ENCODE measurements around the gene PRDM2. TPM values are rescaled to one million over a fixed set of nuclear protein-coding genes. Genes with fewer than 3 reads are reported as not detected.

Gene PRDM2
- total and polyA plus RNA-seq, 2 experiments from 2014 or later = 19.1 to 26.0 TPM

DNA sequence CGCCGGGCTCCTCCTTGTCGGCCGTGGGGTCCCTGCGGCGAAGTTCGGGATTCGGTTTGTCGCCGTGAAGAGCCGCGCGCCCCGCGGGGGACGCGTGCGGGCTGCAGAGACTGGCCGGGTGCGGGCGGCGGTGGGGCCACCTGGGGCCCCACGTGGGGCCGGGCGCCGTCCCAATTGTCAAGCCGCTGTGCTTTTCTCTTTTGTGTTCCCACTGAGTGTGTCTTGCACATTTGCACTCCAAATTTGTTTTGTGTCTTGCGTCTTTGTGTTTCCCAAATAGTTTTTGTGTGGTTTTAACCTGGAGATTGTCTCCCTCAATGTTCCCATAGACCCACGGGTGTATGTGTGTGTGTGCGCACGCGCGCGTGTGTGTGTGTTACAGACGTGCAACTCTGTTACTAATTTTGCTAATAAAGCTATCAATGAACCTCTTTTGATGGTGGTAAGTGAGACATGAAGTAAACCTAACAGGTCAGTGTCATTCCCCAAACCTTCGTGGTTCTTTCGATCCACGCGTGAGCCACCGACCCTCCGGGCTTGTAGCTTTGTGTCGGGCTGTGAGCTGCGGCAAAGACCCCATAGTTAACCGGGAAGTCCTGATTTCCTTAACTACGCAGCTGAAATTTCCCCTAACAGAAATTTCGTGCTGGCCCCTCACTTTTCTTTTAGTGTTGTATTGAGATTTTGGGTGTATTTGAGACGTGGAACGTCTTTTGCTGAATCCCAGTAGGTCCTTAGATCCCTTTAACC, 708 bp downstream of the PRDM2 start:
- peak overlapping the region; percentile 93 for H3K4me3 ChIP-seq
- TF ChIP-seq, protein P1, sequence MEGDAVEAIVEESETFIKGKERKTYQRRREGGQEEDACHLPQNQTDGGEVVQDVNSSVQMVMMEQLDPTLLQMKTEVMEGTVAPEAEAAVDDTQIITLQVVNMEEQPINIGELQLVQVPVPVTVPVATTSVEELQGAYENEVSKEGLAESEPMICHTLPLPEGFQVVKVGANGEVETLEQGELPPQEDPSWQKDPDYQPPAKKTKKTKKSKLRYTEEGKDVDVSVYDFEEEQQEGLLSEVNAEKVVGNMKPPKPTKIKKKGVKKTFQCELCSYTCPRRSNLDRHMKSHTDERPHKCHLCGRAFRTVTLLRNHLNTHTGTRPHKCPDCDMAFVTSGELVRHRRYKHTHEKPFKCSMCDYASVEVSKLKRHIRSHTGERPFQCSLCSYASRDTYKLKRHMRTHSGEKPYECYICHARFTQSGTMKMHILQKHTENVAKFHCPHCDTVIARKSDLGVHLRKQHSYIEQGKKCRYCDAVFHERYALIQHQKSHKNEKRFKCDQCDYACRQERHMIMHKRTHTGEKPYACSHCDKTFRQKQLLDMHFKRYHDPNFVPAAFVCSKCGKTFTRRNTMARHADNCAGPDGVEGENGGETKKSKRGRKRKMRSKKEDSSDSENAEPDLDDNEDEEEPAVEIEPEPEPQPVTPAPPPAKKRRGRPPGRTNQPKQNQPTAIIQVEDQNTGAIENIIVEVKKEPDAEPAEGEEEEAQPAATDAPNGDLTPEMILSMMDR (IDR thresholded peaks at IDR 0.05; ENCODE audit: low read depth, low read length) = no peak
- H3K36me3 ChIP-seq = no peaks in the 10 kb centered on the region
- H3K4me1 ChIP-seq (ENCODE audit: low read depth) = peaks cover 3% of the 10 kb centered on the region
- H3K9me3 ChIP-seq (ENCODE audit: low read depth) = no peaks in the 10 kb centered on the region
- no peak overlapping the region for H3K27ac ChIP-seq
- peak in 1 of 2 donors; percentile 46 for DNase-seq (ENCODE audit: low read depth in 1 of 2, low spot score in 1 of 2)
- H3K27me3 ChIP-seq = no peaks in the 10 kb centered on the region

DNA sequence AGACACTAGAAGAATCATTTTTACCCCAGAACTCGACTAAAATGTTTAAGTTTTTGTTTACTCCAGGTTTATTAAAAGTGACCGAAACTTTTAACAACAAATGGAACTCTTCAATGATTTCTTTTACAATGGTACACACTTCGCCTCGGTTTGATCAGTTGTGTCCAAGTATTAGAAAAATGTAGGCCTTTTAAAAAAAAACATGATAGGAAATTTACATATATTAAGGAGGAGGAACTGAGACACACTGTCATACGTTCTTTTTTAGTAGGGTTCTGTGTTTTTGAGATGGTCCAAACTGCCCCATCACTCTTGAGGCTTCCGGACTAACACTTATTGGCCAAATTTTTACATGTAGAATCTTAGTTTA, 1.3 kb downstream of the PRDM2 start:
- Histone ChIP-seq H3K27me3 (no peaks in the 10 kb centered on the region), H3K9me3 (ENCODE audit: low read depth) (no peaks in the 10 kb centered on the region), H3K36me3 (no peaks in the 10 kb centered on the region), H3K4me3 (peak overlapping the region; percentile 93), H3K27ac (no peak overlapping the region), H3K4me1 (ENCODE audit: low read depth) (peaks cover 3% of the 10 kb centered on the region)
- TF ChIP-seq, protein P1 (IDR thresholded peaks at IDR 0.05; ENCODE audit: low read depth, low read length) = no peak
- DNase-seq (ENCODE audit: low read depth in 1 of 2, low spot score in 1 of 2) = no peak

DNA sequence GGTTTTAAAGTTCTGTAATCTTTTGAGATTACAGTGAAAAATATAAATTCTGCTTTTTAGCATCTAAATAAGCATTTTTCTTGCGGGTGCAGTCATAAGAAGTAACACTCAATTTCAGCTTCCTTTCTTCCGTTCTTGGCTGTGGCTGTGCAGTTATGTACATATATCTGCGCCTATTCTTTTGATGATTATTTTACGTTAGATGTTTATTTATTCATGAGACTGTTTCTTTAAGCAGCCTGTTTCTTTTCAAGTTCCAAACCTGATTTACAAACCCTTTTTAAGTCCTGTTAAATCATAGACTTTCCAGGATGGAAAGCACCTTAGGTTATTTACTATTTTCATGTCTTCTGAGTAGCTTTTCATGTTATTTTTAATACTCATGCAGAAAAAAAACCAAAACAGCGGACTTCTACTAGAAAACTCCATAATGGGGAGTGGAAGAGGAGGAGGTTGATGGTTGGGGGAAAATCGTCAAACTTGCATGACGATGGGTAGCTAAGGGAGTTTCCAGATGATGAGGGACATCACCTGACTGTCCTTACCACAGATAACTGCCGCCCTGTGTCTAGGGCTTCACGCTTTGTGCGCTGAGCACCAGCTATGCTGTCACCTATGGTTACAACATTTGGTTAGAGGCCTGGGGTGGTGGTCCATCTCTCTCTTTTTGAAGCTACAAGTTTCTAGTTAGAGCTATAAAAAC, 2.6 kb downstream of the PRDM2 start:
- DNase-seq (ENCODE audit: low read depth in 1 of 2, low spot score in 1 of 2) = no peak
- H3K36me3 ChIP-seq = no peaks in the 10 kb centered on the region
- no peaks in the 10 kb centered on the region for H3K27me3 ChIP-seq
- TF ChIP-seq, protein P1 (IDR thresholded peaks at IDR 0.05; ENCODE audit: low read depth, low read length) = no peak
- no peak overlapping the region for H3K4me3 ChIP-seq
- H3K9me3 ChIP-seq (ENCODE audit: low read depth) = no peaks in the 10 kb centered on the region
- H3K27ac ChIP-seq = no peak overlapping the region
- H3K4me1 ChIP-seq (ENCODE audit: low read depth) = peaks cover 3% of the 10 kb centered on the region

DNA sequence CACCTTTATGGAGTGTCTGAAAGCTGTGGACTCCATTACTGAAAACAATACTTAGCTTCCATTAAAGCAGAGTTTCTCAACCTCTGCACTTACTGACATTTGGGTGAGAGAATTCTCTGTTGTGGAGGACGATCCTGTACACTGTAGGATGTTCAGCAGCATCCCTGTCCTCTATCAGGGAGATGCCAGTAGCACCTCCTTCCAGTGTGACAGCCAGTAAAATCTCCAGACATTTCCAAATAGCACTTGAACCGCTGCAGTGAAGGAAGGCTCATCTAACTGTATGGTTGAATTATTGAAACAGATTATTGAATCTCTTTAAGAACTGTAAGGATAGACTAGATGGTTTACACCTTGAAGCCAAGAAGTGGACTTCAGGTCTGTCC, 3.1 kb downstream of the PRDM2 start:
- Histone ChIP-seq H3K27me3 (no peaks in the 10 kb centered on the region), H3K27ac (no peak overlapping the region), H3K36me3 (no peaks in the 10 kb centered on the region), H3K4me3 (no peak overlapping the region), H3K4me1 (ENCODE audit: low read depth) (peaks cover 3% of the 10 kb centered on the region), H3K9me3 (ENCODE audit: low read depth) (no peaks in the 10 kb centered on the region)
- TF ChIP-seq, protein P1 (IDR thresholded peaks at IDR 0.05; ENCODE audit: low read depth, low read length) = no peak
- no peak for DNase-seq (ENCODE audit: low read depth in 1 of 2, low spot score in 1 of 2)

DNA sequence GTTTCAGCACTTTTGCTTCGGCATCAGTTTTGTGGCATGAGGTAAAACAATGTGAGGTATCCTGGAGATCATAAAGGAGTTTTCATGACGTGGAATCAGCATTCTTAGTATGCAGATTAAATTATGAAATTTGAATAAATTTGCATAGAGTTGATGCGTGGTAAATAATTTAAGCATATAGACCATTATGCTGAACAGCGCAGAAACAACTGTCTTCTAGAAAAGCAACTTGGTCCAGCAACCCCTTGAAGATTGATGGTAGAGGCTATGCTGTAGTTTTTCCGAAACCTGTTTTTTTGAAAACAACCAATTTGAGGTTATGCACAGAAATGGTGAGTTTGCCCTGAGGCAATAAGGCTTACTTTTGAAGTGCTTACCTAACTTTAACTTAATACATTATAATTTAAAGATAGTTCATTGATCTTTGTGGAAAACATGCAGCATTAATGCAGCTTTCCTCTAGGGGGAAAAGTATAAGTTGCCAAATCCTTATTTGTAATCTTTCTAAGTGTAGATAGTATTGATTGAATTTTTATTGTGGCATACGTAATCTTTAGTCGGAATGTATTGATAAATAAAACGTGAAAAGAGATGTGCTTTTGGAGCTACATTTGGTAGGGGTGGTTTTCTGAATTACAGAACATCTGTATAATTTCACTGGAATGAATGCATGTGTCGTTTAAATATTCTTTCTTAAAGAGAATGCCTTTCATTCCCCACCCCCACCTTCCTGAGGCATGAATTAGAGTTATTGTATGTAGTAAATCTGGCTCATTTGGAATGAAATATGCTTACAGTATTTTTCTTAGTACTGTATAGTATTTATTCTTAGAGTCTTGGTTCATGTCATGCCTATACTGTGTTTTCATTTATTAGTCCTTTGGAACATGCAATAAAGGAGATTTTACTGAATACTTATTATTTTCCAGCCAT, 3.8 kb downstream of the PRDM2 start:
- peaks cover 3% of the 10 kb centered on the region for H3K4me1 ChIP-seq (ENCODE audit: low read depth)

More for the DNA sequence above, 3.8 kb downstream of the PRDM2 start:
- Histone ChIP-seq H3K27me3 (no peaks in the 10 kb centered on the region), H3K4me3 (no peak overlapping the region), H3K27ac (no peak overlapping the region), H3K36me3 (no peaks in the 10 kb centered on the region), H3K9me3 (ENCODE audit: low read depth) (no peaks in the 10 kb centered on the region)
- TF ChIP-seq, protein P1 (IDR thresholded peaks at IDR 0.05; ENCODE audit: low read depth, low read length) = no peak
- DNase-seq (ENCODE audit: low read depth in 1 of 2, low spot score in 1 of 2) = no peak
